ENCODE data around the gene SHOC1. TPM values are rescaled to one million over a fixed set of nuclear protein-coding genes. Genes with fewer than 3 reads are reported as not detected.

Gene SHOC1
- total RNA-seq, 1 donor from 2014 or later: not detected

DNA sequence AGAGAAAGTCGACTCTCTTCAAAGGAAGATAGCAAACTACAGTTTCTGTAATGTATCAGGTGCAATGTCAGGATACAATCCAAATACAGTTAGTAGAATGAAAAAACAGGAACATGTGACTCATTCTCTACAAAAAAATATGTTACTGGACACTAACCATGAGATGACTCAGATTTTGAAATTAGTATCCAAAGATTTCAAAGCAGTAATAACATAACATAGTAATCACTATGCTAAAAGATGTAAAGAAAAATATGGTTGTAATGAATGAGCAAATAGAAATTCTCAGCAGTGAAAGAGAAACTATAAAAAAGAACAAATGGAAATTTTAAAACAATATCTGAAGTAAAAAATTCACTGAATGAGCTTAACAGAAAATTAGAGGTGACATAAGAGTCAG lies 42.3 kb downstream of the SHOC1 start:
- Mint-ChIP-seq H3K4me3 (no peak overlapping the region), H3K27ac (ENCODE audit: unreplicated experiment) (no peak overlapping the region), H3K9me3 (peaks cover 22% of the 10 kb centered on the region), H3K36me3 (ENCODE audit: low read depth) (peaks cover 14% of the 10 kb centered on the region), H3K4me1 (no peaks in the 10 kb centered on the region), H3K27me3 (ENCODE audit: low read depth) (no peaks in the 10 kb centered on the region)
- TF ChIP-seq CTCF (conservative IDR thresholded peaks at IDR 0.05): no peak
- DNase-seq (ENCODE audit: low read depth, low spot score): no peak

Other genes starting within 250 kb of the SHOC1 start
- 51.5 and 61.7 TPM in 2 replicates for gene PTGR1, start 195.3 kb downstream of the SHOC1 start, total RNA-seq
- 6.0 and 6.3 TPM in 2 replicates for gene DNAJC25, start 163.6 kb downstream of the SHOC1 start, total RNA-seq
- 37.8 and 38.1 TPM in 2 replicates for gene GNG10, start 133.3 kb downstream of the SHOC1 start, total RNA-seq
- gene UGCG, start 101.9 kb upstream of the SHOC1 start, total RNA-seq: 20.6 and 21.2 TPM in 2 replicates

All from neural crest cell (in vitro differentiated cells).